ENCODE data around the gene IGSF9.
A peak's percentile ranks its signal among the peaks of the same experiment; 100 is the strongest.

The IGSF9 gene

GRCh38 chr1:159951016-159951415, 5.6 kb upstream of the IGSF9 start:
- peaks cover 49% of the 10 kb centered on the region for H3K27me3 Mint-ChIP-seq

GRCh38 chr1:159949981-159950381, 4.6 kb upstream of the IGSF9 start:
- no peak for ATAC-seq (replicated peaks; ENCODE audit: extremely low read depth, poor library complexity, severe bottlenecking)
- DNase-seq (ENCODE audit: low spot score in 2 of 2) = no peak
- Mint-ChIP-seq H3K27me3 (peaks cover 57% of the 10 kb centered on the region), H3K27ac (ENCODE audit: low read depth) (no peak overlapping the region), H3K4me1 (peaks cover 7% of the 10 kb centered on the region), H3K9me3 (no peaks in the 10 kb centered on the region), H3K4me3 (no peak overlapping the region), H3K36me3 (ENCODE audit: insufficient read depth) (no peaks in the 10 kb centered on the region)

More at GRCh38 chr1:159951016-159951415, 5.6 kb upstream of the IGSF9 start:
- no peaks in the 10 kb centered on the region for H3K9me3 Mint-ChIP-seq
- no peak overlapping the region for H3K27ac Mint-ChIP-seq (ENCODE audit: low read depth)
- no peak overlapping the region for H3K4me3 Mint-ChIP-seq
- DNase-seq (ENCODE audit: low spot score in 2 of 2) (no peak), ATAC-seq (replicated peaks; ENCODE audit: extremely low read depth, poor library complexity, severe bottlenecking) (no peak)
- no peaks in the 10 kb centered on the region for H3K4me1 Mint-ChIP-seq
- no peaks in the 10 kb centered on the region for H3K36me3 Mint-ChIP-seq (ENCODE audit: insufficient read depth)

GRCh38 chr1:159949123-159949522, 3.7 kb upstream of the IGSF9 start:
- DNase-seq (ENCODE audit: low spot score in 2 of 2) (no peak), ATAC-seq (replicated peaks; ENCODE audit: extremely low read depth, poor library complexity, severe bottlenecking) (no peak)
- Mint-ChIP-seq H3K4me1 (peaks cover 11% of the 10 kb centered on the region), H3K4me3 (no peak overlapping the region), H3K27ac (ENCODE audit: low read depth) (no peak overlapping the region), H3K9me3 (no peaks in the 10 kb centered on the region), H3K36me3 (ENCODE audit: insufficient read depth) (no peaks in the 10 kb centered on the region), H3K27me3 (peaks cover 58% of the 10 kb centered on the region)

- H3K9me3 Mint-ChIP-seq = no peaks in the 10 kb centered on the region
- no peak overlapping the region for H3K27ac Mint-ChIP-seq (ENCODE audit: low read depth)
- no peak for ATAC-seq (replicated peaks; ENCODE audit: extremely low read depth, poor library complexity, severe bottlenecking)
- H3K4me1 Mint-ChIP-seq = peaks cover 11% of the 10 kb centered on the region
- H3K4me3 Mint-ChIP-seq = no peak overlapping the region
- peaks cover 58% of the 10 kb centered on the region for H3K27me3 Mint-ChIP-seq
- H3K36me3 Mint-ChIP-seq (ENCODE audit: insufficient read depth) = no peaks in the 10 kb centered on the region
- no peak for DNase-seq (ENCODE audit: low spot score in 2 of 2)
Observed at GRCh38 chr1:159947942-159948341, 2.5 kb upstream of the IGSF9 start.

- H3K4me3 Mint-ChIP-seq = peak overlapping the region; percentile 60
- no peaks in the 10 kb centered on the region for H3K36me3 Mint-ChIP-seq (ENCODE audit: insufficient read depth)
- peaks cover 11% of the 10 kb centered on the region for H3K4me1 Mint-ChIP-seq
- H3K27me3 Mint-ChIP-seq = peaks cover 55% of the 10 kb centered on the region
- no peak overlapping the region for H3K27ac Mint-ChIP-seq (ENCODE audit: low read depth)
- DNase-seq (ENCODE audit: low spot score in 2 of 2) (no peak), ATAC-seq (replicated peaks; ENCODE audit: extremely low read depth, poor library complexity, severe bottlenecking) (no peak)
- H3K9me3 Mint-ChIP-seq = no peaks in the 10 kb centered on the region
Observed at GRCh38 chr1:159946242-159947187, 1.1 kb upstream of the IGSF9 start.

GRCh38 chr1:159944623-159945455, 574 bp downstream of the IGSF9 start:
- peaks cover 50% of the 10 kb centered on the region for H3K27me3 Mint-ChIP-seq

GRCh38 chr1:159943908-159944622, 1.3 kb downstream of the IGSF9 start:
- DNase-seq (ENCODE audit: low spot score in 2 of 2) = no peak
- Mint-ChIP-seq H3K9me3 (no peaks in the 10 kb centered on the region), H3K4me1 (peaks cover 11% of the 10 kb centered on the region), H3K27me3 (peaks cover 50% of the 10 kb centered on the region), H3K36me3 (ENCODE audit: insufficient read depth) (no peaks in the 10 kb centered on the region), H3K27ac (ENCODE audit: low read depth) (no peak overlapping the region), H3K4me3 (no peak overlapping the region)
- no peak for ATAC-seq (replicated peaks; ENCODE audit: extremely low read depth, poor library complexity, severe bottlenecking)

More at GRCh38 chr1:159944623-159945455, 574 bp downstream of the IGSF9 start:
- peak overlapping the region; percentile 60 for H3K4me3 Mint-ChIP-seq
- no peak for ATAC-seq (replicated peaks; ENCODE audit: extremely low read depth, poor library complexity, severe bottlenecking)
- no peaks in the 10 kb centered on the region for H3K9me3 Mint-ChIP-seq
- no peak for DNase-seq (ENCODE audit: low spot score in 2 of 2)
- H3K36me3 Mint-ChIP-seq (ENCODE audit: insufficient read depth) = no peaks in the 10 kb centered on the region
- peaks cover 11% of the 10 kb centered on the region for H3K4me1 Mint-ChIP-seq
- no peak overlapping the region for H3K27ac Mint-ChIP-seq (ENCODE audit: low read depth)

GRCh38 chr1:159943278-159943640, 2.2 kb downstream of the IGSF9 start:
- no peaks in the 10 kb centered on the region for H3K9me3 Mint-ChIP-seq
- peaks cover 50% of the 10 kb centered on the region for H3K27me3 Mint-ChIP-seq
- H3K4me1 Mint-ChIP-seq = peaks cover 11% of the 10 kb centered on the region
- H3K4me3 Mint-ChIP-seq = no peak overlapping the region
- no peak for DNase-seq (ENCODE audit: low spot score in 2 of 2)
- ATAC-seq (replicated peaks; ENCODE audit: extremely low read depth, poor library complexity, severe bottlenecking) = no peak
- H3K36me3 Mint-ChIP-seq (ENCODE audit: insufficient read depth) = no peaks in the 10 kb centered on the region
- H3K27ac Mint-ChIP-seq (ENCODE audit: low read depth) = no peak overlapping the region

- ATAC-seq (replicated peaks; ENCODE audit: extremely low read depth, poor library complexity, severe bottlenecking) = no peak
- Mint-ChIP-seq H3K36me3 (ENCODE audit: insufficient read depth) (no peaks in the 10 kb centered on the region), H3K27ac (ENCODE audit: low read depth) (no peak overlapping the region), H3K27me3 (peaks cover 50% of the 10 kb centered on the region), H3K4me3 (no peak overlapping the region), H3K9me3 (no peaks in the 10 kb centered on the region), H3K4me1 (peaks cover 11% of the 10 kb centered on the region)
- no peak for DNase-seq (ENCODE audit: low spot score in 2 of 2)
Observed at GRCh38 chr1:159942632-159943277, 2.7 kb downstream of the IGSF9 start.

- peaks cover 11% of the 10 kb centered on the region for H3K4me1 Mint-ChIP-seq
- no peaks in the 10 kb centered on the region for H3K36me3 Mint-ChIP-seq (ENCODE audit: insufficient read depth)
- H3K4me3 Mint-ChIP-seq = no peak overlapping the region
- DNase-seq (ENCODE audit: low spot score in 2 of 2) = no peak
- H3K9me3 Mint-ChIP-seq = no peaks in the 10 kb centered on the region
- no peak for ATAC-seq (replicated peaks; ENCODE audit: extremely low read depth, poor library complexity, severe bottlenecking)
- peaks cover 50% of the 10 kb centered on the region for H3K27me3 Mint-ChIP-seq
- H3K27ac Mint-ChIP-seq (ENCODE audit: low read depth) = no peak overlapping the region
Observed at GRCh38 chr1:159941591-159942560, 3.5 kb downstream of the IGSF9 start.

GRCh38 chr1:159941141-159941540, 4.3 kb downstream of the IGSF9 start:
- peaks cover 50% of the 10 kb centered on the region for H3K27me3 Mint-ChIP-seq
- H3K9me3 Mint-ChIP-seq = no peaks in the 10 kb centered on the region
- H3K36me3 Mint-ChIP-seq (ENCODE audit: insufficient read depth) = peaks cover 2% of the 10 kb centered on the region
- DNase-seq (ENCODE audit: low spot score in 2 of 2) = no peak
- ATAC-seq (replicated peaks; ENCODE audit: extremely low read depth, poor library complexity, severe bottlenecking) = no peak
- H3K27ac Mint-ChIP-seq (ENCODE audit: low read depth) = no peak overlapping the region
- H3K4me1 Mint-ChIP-seq = peaks cover 16% of the 10 kb centered on the region
- no peak overlapping the region for H3K4me3 Mint-ChIP-seq

Measured in central memory CD8-positive, alpha-beta T cell (primary cell).